IMR-90 (cell line): ENCODE measurements around the gene EZR.

Experiments used
- POLR2A ChIP-seq: IDR thresholded peaks from 2 replicates; pipeline ENCODE4 v1.6.1; 2012; ENCODE audit warnings: mild to moderate bottlenecking, low read depth, low read length
- RCOR1 ChIP-seq: IDR thresholded peaks from 2 replicates; pipeline ENCODE4 v1.6.1; 2012; ENCODE audit warnings: mild to moderate bottlenecking, low read length, improper control_type of control experiment; ENCODE audit not compliant: insufficient replicate concordance
- TF ChIP-seq, protein P1 (sequence below): conservative IDR thresholded peaks from 2 replicates; pipeline ENCODE4 v1.5.1; 2012; ENCODE audit warnings: mild to moderate bottlenecking, low read depth, low read length, improper control_type of control experiment
- TF ChIP-seq, protein P2 (sequence below): fragments of 150-350 bp; IDR thresholded peaks from 2 replicates; pipeline ENCODE4 v1.6.1; 2016; ENCODE audit warnings: low read depth, mild to moderate bottlenecking, low read length, moderate library complexity, borderline replicate concordance

DNA sequence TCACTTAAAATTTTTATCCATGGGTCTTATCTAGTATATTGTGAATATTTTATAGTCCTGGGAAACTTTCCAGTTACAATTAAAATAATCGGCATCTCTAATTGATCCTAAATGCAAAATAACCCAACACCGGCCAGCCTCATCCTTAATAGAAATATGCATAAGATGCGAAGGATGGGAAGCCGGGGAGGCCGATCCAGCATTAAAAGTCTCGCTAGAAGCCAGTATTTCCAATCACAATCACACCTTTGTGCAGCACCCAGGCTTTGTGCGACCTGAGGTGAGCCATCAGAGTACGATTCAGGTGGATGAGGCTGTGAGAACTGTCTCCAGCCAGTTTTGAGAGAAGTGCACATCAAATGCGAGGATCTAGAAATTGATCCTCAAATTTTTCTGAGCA is 65.4 kb downstream of the EZR start:
- TF ChIP-seq POLR2A = no peak
- TF ChIP-seq, protein P1, sequence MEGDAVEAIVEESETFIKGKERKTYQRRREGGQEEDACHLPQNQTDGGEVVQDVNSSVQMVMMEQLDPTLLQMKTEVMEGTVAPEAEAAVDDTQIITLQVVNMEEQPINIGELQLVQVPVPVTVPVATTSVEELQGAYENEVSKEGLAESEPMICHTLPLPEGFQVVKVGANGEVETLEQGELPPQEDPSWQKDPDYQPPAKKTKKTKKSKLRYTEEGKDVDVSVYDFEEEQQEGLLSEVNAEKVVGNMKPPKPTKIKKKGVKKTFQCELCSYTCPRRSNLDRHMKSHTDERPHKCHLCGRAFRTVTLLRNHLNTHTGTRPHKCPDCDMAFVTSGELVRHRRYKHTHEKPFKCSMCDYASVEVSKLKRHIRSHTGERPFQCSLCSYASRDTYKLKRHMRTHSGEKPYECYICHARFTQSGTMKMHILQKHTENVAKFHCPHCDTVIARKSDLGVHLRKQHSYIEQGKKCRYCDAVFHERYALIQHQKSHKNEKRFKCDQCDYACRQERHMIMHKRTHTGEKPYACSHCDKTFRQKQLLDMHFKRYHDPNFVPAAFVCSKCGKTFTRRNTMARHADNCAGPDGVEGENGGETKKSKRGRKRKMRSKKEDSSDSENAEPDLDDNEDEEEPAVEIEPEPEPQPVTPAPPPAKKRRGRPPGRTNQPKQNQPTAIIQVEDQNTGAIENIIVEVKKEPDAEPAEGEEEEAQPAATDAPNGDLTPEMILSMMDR = no peak
- TF ChIP-seq, protein P2, sequence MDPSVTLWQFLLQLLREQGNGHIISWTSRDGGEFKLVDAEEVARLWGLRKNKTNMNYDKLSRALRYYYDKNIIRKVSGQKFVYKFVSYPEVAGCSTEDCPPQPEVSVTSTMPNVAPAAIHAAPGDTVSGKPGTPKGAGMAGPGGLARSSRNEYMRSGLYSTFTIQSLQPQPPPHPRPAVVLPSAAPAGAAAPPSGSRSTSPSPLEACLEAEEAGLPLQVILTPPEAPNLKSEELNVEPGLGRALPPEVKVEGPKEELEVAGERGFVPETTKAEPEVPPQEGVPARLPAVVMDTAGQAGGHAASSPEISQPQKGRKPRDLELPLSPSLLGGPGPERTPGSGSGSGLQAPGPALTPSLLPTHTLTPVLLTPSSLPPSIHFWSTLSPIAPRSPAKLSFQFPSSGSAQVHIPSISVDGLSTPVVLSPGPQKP = no peak
- no peak for TF ChIP-seq RCOR1
